Occipital lobe (tissue), 2 donors: ENCODE data around the gene HLA-E. TPM values are rescaled to one million over a fixed set of nuclear protein-coding genes. Genes with fewer than 3 reads are reported as not detected.
"Not testable (repeated sequence)": the region's sequence is repeated elsewhere in the genome, so short reads cannot be mapped to it uniquely, and the experiment has no call there.

Experiments used
- DNase-seq: peaks from one replicate; lab custom pipeline; 2025; lab: John Stamatoyannopoulos, UW
- total RNA-seq: library from RNA; depleted of rRNA; stranded (reverse); fragments of >200 nt; gene quantifications from one replicate; pipeline ENCODE4 v1.2.3, GENCODE V29; 2014

Gene HLA-E
- total RNA-seq, 1 donor from 2014 or later: 29.8 TPM

- DNase-seq: no peak
Measured at GRCh38 chr6:30507849-30508827, 18.8 kb downstream of the HLA-E start.

- no peak for DNase-seq
Measured at GRCh38 chr6:30508890-30509736, 19.8 kb downstream of the HLA-E start.

- DNase-seq: no peak
Measured at GRCh38 chr6:30510419-30511168, 21.3 kb downstream of the HLA-E start.

- DNase-seq: no peak
Measured at GRCh38 chr6:30511169-30511546, 21.8 kb downstream of the HLA-E start.

GRCh38 chr6:30513451-30513850 lies 24.1 kb downstream of the HLA-E start:
- DNase-seq: no peak

GRCh38 chr6:30515106-30515505 lies 25.8 kb downstream of the HLA-E start:
- DNase-seq: no peak

- DNase-seq: peak; percentile 25
Measured at GRCh38 chr6:30515944-30516753, 26.8 kb downstream of the HLA-E start.

- DNase-seq: not testable (repeated sequence)
Measured at GRCh38 chr6:30516754-30517076, 27.4 kb downstream of the HLA-E start.

GRCh38 chr6:30517767-30518504 lies 28.6 kb downstream of the HLA-E start:
- DNase-seq: not testable (repeated sequence)

GRCh38 chr6:30518505-30519145 lies 29.3 kb downstream of the HLA-E start:
- not testable (repeated sequence) for DNase-seq

GRCh38 chr6:30520522-30520921 lies 31.2 kb downstream of the HLA-E start:
- DNase-seq: no peak

- not testable (repeated sequence) for DNase-seq
Measured at GRCh38 chr6:30521082-30521481, 31.8 kb downstream of the HLA-E start.

- DNase-seq: not testable (repeated sequence)
Measured at GRCh38 chr6:30521952-30522351, 32.6 kb downstream of the HLA-E start.

- DNase-seq: not testable (repeated sequence)
Measured at GRCh38 chr6:30526444-30526843, 37.1 kb downstream of the HLA-E start.

- not testable (repeated sequence) for DNase-seq
Measured at GRCh38 chr6:30529349-30529875, 40.1 kb downstream of the HLA-E start.

GRCh38 chr6:30530014-30530413 lies 40.7 kb downstream of the HLA-E start:
- no peak for DNase-seq

GRCh38 chr6:30533460-30534294 lies 44.4 kb downstream of the HLA-E start:
- no peak for DNase-seq

- DNase-seq: no peak
Measured at GRCh38 chr6:30537931-30538330, 48.6 kb downstream of the HLA-E start.
